Measurements from ENCODE around the gene PER1.

Gene PER1

GRCh38 chr17:8149419-8150193, 2.6 kb downstream of the PER1 start:
- ATAC-seq: no peak
- Mint-ChIP-seq H3K27ac (peak overlapping the region; percentile 33 to 54), H3K4me3 (peak overlapping the region in 1 of 2 donors; percentile 21), H3K9me3 (no peaks in the 10 kb centered on the region), H3K27me3 (no peaks in the 10 kb centered on the region), H3K4me1 (peaks cover 42% of the 10 kb centered on the region)
- DNase-seq: no peak

GRCh38 chr17:8148560-8148959, 3.6 kb downstream of the PER1 start:
- Mint-ChIP-seq H3K27me3 (no peaks in the 10 kb centered on the region), H3K27ac (peak overlapping the region in 1 of 2 donors; percentile 93), H3K4me1 (peaks cover 42% of the 10 kb centered on the region), H3K9me3 (no peaks in the 10 kb centered on the region), H3K4me3 (no peak overlapping the region)
- no peak for ATAC-seq
- DNase-seq: no peak

GRCh38 chr17:8147805-8148404, 4.3 kb downstream of the PER1 start:
- no peaks in the 10 kb centered on the region for H3K27me3 Mint-ChIP-seq
- H3K4me1 Mint-ChIP-seq: peaks cover 42% of the 10 kb centered on the region
- H3K27ac Mint-ChIP-seq: peak overlapping the region in 1 of 2 donors; percentile 93
- no peak overlapping the region for H3K4me3 Mint-ChIP-seq
- DNase-seq (no peak), ATAC-seq (no peak)
- H3K9me3 Mint-ChIP-seq: no peaks in the 10 kb centered on the region

GRCh38 chr17:8147141-8147804, 4.9 kb downstream of the PER1 start:
- Mint-ChIP-seq H3K9me3 (no peaks in the 10 kb centered on the region), H3K4me1 (peaks cover 42% of the 10 kb centered on the region), H3K4me3 (no peak overlapping the region), H3K27ac (peak overlapping the region in 1 of 2 donors; percentile 90), H3K27me3 (no peaks in the 10 kb centered on the region)
- DNase-seq (no peak), ATAC-seq (no peak)

GRCh38 chr17:8146381-8147140, 5.6 kb downstream of the PER1 start:
- ATAC-seq: no peak
- no peak overlapping the region for H3K27ac Mint-ChIP-seq
- no peak overlapping the region for H3K4me3 Mint-ChIP-seq
- no peaks in the 10 kb centered on the region for H3K9me3 Mint-ChIP-seq
- H3K4me1 Mint-ChIP-seq: peaks cover 42% of the 10 kb centered on the region
- H3K27me3 Mint-ChIP-seq: no peaks in the 10 kb centered on the region
- no peak for DNase-seq

- H3K9me3 Mint-ChIP-seq: no peaks in the 10 kb centered on the region
- H3K27ac Mint-ChIP-seq: no peak overlapping the region
- no peak overlapping the region for H3K4me3 Mint-ChIP-seq
- peaks cover 46% of the 10 kb centered on the region for H3K4me1 Mint-ChIP-seq
- DNase-seq (no peak), ATAC-seq (no peak)
- H3K27me3 Mint-ChIP-seq: no peaks in the 10 kb centered on the region
Measured at GRCh38 chr17:8145811-8146210, 6.4 kb downstream of the PER1 start.

- ATAC-seq (no peak), DNase-seq (no peak)
- Mint-ChIP-seq H3K4me3 (no peak overlapping the region), H3K4me1 (peaks cover 34% of the 10 kb centered on the region), H3K27me3 (no peaks in the 10 kb centered on the region), H3K9me3 (no peaks in the 10 kb centered on the region), H3K27ac (no peak overlapping the region)
Measured at GRCh38 chr17:8144401-8145231, 7.6 kb downstream of the PER1 start.

GRCh38 chr17:8143581-8144400, 8.4 kb downstream of the PER1 start:
- Mint-ChIP-seq H3K27me3 (no peaks in the 10 kb centered on the region), H3K4me1 (peaks cover 29% of the 10 kb centered on the region), H3K9me3 (no peaks in the 10 kb centered on the region), H3K27ac (peak overlapping the region; percentile 9 to 83), H3K4me3 (no peak overlapping the region)
- DNase-seq: no peak
- no peak for ATAC-seq

- H3K27me3 Mint-ChIP-seq: no peaks in the 10 kb centered on the region
- peak overlapping the region in 1 of 2 donors; percentile 9 for H3K27ac Mint-ChIP-seq
- H3K9me3 Mint-ChIP-seq: no peaks in the 10 kb centered on the region
- DNase-seq (no peak), ATAC-seq (no peak)
- H3K4me1 Mint-ChIP-seq: peaks cover 29% of the 10 kb centered on the region
- no peak overlapping the region for H3K4me3 Mint-ChIP-seq
Measured at GRCh38 chr17:8142887-8143580, 9.2 kb downstream of the PER1 start.

GRCh38 chr17:8142158-8142886, 9.9 kb downstream of the PER1 start:
- ATAC-seq: no peak
- Mint-ChIP-seq H3K27ac (no peak overlapping the region), H3K9me3 (no peaks in the 10 kb centered on the region), H3K27me3 (no peaks in the 10 kb centered on the region), H3K4me1 (peaks cover 22% of the 10 kb centered on the region), H3K4me3 (no peak overlapping the region)
- no peak for DNase-seq

- H3K4me3 Mint-ChIP-seq: no peak overlapping the region
- DNase-seq (no peak), ATAC-seq (no peak)
- H3K27ac Mint-ChIP-seq: no peak overlapping the region
- no peaks in the 10 kb centered on the region for H3K27me3 Mint-ChIP-seq
- peaks cover 16% of the 10 kb centered on the region for H3K4me1 Mint-ChIP-seq
- no peaks in the 10 kb centered on the region for H3K9me3 Mint-ChIP-seq
Measured at GRCh38 chr17:8141741-8142140, 10.5 kb downstream of the PER1 start.

- peak overlapping the region in 1 of 2 donors; percentile 4 for H3K27ac Mint-ChIP-seq
- H3K4me3 Mint-ChIP-seq: no peak overlapping the region
- peaks cover 9% of the 10 kb centered on the region for H3K4me1 Mint-ChIP-seq
- no peaks in the 10 kb centered on the region for H3K9me3 Mint-ChIP-seq
- H3K27me3 Mint-ChIP-seq: no peaks in the 10 kb centered on the region
- no peak for ATAC-seq
- no peak for DNase-seq
Measured at GRCh38 chr17:8141045-8141444, 11.2 kb downstream of the PER1 start.
